T-helper 2 cell (primary cell): Measurements from ENCODE around the gene TUBGCP3.

ENCODE experiments used
- DNase-seq, 5 experiments: peaks; one replicate each; pipeline versions ENCODE4 v3.0.0 to v3.0.0-alpha.2; 2012 to 2022

TUBGCP3 gene

DNA sequence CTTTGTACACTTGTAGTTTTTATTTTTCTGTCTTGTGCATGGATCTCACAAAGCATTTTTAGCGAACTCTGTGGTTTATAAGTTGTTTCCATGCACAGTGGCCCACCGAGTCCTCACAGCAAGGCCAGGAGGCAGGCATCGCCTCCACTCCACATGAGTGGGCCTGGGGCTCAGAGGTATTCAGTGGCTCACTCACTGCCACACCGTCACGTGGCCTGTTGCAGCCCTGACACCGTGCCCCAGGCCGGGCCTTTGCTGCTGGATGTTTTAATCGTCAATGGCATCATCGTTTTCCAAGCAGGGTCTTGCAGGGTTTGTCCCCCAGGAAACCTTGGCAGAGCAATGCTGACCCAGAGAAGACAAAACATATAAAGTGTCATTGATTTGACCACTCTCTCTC, 152.0 kb downstream of the TUBGCP3 start:
- DNase-seq, result no peak
